Measurements from ENCODE around the gene HEG1.

The HEG1 gene

DNA sequence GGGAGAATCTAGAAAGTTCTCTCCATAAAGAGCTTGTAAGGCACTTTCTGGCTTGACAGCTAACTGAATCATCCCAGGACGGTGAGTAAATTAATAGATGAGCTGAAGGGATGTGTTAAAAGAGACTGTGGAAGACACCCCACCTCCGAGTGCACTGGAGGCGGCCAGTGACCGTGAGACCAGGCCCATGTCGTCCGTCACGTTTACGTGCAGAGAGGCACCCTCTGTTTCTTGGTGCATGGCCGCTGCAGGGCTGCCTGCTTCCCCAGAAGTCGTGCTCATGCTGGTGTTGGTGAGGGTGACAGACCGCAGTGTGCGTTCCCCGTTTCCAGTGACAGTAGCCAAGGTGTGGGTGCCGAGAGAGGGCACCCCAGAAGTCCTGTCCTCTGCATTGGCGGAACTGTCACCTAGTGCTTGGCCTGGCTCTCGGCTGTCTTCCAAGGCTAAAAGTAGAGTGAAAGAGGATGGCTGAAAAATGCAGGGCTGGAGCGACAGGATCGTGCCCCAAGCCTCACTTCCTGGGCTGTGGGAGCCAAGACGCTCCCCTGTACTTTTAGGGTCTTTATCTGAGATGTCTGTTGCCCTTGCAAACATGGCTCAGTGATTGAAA is 41.1 kb downstream of the HEG1 start:
- no peak for DNase-seq (ENCODE audit: low read depth)

DNA sequence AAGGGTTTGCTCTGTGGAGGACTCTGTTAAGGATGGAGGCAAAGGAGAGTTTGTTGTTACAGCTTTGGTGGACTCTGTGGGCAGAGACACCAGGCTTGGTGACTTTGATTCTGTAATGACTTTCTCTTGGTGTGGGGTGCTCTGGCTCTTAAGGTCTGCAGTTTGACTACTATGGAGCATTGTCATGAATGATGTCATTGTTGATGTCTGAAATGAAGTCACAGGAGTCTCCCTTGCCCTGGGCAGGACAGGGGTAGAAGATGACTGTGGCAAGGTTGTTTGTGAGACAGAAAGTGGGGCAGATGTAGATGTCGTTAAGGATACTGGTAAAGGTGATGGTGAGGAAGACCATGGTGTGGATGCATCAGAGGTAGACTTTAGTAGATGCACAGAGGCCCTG is 42.7 kb downstream of the HEG1 start:
- DNase-seq (ENCODE audit: low read depth), result no peak

DNA sequence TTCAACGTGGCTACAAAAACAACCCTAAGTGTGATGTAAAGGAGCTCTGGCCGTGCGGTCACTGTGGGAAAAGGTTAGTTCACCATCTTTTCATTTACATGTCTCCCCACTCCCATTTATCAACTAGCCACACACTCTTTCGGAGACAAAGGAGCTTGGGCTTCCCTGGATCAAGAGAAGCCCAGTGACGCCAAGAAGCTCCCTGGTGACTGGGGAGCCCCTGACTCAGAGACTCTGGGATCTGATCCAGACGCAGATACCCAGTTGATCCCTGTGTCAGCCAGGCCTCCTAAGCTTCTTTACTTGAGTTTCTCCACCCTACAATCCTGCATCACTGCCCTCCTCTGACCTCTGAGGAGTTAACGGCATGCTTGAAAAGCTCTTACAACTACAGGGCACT is 43.9 kb downstream of the HEG1 start:
- no peak for DNase-seq (ENCODE audit: low read depth)

DNA sequence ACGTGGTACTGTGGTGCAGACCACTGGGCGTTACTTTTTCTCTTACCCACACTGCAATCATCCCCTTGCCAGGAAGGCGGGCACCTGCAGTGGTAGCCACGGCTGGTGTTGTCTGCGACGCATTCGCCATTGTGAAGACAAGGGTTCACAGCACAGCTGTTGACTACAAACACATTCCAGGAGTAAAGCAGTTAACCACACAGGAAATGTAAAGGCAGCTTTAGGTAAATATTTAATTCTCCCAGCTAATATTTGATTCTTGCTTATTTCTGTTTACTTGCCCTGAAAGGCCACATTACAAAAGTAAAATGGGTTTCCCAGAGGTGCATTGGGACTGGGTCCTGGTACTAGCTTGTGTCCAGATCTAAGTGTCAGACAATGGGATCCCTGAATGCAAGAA is 45.4 kb downstream of the HEG1 start:
- DNase-seq (ENCODE audit: low read depth), result no peak

DNA sequence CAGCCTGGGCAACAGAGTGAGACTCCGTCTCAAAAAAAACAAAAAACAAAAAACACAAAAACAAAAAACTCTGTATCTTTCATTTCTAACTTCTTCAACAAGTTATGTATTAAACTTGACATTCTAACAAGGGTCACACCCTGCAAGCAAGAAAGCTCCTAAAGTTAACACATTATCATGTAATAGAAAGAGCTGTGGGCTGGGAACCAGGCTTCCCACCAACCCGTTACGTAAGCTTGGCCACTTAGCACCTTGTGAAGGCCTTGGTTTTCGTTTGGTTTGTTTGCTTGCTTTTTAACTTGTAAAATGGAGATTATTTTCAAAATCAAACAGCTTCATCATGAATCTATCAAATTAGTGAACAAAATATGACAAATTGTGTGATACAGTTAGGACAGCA is 47.0 kb downstream of the HEG1 start:
- DNase-seq (ENCODE audit: low read depth), result no peak

DNA sequence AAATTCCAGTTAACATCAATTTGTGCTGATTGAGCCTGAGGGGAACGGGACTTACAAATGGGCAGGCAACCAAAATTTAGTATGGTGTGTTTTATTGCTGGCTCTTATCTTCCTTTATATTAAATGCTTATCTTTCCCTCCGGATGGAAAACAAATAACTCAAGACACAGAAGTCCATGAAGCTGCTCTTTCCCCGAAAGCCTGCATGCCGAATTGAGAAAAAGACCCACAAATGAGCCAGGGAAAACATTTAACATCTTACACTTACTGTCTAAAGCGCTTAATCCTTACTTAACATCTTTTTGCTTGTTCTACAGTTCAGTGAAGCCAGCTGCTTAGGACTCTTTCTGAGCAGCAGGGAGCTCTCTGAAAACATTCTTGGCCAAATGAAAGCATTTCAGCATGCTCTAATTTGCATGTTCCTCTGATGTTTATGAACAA is 49.5 kb downstream of the HEG1 start:
- no peak for DNase-seq (ENCODE audit: low read depth)

DNA sequence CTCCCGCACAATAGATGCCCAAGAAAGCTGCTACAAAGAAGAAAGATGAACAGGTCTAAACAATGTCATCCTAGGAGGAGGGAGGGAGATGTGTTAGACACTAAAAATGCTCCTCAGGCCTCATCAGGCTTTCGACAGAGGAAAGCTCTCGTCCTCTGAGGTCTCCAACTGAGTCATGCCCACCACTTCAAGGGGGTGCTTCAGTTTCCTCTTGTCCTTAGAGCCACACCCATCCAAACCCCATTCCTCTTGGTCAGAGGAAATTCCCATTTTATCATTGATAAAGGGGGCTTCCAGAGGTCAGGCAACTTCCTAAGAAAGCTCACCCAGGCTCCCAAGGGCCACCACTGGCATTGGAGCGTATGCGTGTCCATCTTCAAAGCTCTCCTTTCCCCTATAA is 50.1 kb downstream of the HEG1 start:
- DNase-seq (ENCODE audit: low read depth), result no peak

DNA sequence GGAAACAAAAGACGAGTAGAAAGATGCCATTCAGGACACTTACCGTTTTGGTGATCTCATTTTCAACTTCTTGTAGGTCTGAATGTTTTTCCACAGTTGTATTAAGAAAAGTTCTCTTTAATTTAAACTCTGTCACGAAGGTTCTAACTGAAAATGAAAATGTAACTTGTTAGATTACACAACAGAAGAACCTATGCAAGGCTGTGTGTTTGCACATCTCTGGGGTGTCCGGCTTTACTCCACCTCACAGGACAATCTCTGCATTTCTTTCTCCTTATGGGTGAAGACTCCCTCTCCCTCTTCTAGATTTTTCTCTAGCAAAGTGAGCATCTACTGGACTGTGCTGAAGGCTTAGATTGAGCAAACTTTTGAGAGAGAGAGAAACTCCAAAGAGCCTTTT is 50.6 kb downstream of the HEG1 start:
- no peak for DNase-seq (ENCODE audit: low read depth)

DNA sequence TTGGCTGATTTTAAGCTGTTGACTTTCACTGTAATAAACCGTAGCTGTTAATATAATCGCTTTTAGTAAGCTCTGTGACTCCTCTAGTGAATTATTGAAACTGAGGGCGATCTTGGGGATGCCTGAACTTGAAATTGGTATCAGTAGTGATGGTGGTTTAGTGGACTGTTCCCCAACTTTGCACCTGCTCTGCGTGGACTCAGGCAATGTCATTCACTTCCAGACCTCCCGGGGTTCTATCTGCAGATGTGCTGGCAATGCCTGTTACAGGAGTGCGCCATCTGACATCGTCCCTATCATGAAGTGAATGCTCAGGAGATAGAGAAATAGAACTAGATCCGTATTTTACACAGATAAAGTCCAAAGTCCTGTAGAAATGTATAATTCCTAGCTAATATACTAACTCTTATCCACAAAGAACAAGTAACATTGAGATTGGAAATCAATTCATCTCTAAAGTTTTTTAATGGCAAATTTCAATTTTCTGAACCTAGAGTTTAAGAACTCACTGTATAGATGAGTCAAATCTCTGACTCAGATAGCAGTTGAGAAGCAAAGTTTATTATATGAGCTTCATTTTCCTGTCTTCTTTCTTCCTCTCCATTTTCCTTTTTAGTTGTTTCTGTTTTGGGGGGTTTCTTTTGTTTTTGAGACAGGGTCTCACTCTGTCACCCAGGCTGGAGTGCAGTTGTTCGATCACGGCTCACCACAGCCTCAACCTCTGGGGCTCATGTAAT is 51.8 kb downstream of the HEG1 start:
- no peak for DNase-seq (ENCODE audit: low read depth)

DNA sequence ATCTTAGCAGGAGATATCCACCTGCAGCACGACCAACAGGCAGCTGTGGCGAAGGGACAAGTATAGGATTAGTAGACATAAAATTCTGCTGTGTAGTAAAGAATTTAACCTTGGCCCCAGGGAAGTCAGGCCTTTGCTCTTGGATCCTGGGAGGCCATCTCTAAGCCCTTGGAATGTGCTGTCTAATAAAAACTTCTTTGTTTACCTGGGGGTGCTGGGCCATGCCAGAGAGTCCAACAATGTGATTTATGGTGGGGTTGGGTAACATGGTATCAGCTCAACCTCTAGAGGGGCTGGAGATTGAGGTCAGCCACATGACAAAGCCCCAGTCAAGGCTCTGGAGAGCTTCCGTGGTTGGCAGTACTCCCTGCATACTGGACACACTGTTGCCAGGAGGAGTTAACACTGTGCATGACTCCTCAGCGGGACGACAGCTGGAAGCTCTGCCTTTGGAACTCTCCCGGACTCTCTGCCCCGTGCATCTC is 52.4 kb downstream of the HEG1 start:
- DNase-seq (ENCODE audit: low read depth), result no peak

DNA sequence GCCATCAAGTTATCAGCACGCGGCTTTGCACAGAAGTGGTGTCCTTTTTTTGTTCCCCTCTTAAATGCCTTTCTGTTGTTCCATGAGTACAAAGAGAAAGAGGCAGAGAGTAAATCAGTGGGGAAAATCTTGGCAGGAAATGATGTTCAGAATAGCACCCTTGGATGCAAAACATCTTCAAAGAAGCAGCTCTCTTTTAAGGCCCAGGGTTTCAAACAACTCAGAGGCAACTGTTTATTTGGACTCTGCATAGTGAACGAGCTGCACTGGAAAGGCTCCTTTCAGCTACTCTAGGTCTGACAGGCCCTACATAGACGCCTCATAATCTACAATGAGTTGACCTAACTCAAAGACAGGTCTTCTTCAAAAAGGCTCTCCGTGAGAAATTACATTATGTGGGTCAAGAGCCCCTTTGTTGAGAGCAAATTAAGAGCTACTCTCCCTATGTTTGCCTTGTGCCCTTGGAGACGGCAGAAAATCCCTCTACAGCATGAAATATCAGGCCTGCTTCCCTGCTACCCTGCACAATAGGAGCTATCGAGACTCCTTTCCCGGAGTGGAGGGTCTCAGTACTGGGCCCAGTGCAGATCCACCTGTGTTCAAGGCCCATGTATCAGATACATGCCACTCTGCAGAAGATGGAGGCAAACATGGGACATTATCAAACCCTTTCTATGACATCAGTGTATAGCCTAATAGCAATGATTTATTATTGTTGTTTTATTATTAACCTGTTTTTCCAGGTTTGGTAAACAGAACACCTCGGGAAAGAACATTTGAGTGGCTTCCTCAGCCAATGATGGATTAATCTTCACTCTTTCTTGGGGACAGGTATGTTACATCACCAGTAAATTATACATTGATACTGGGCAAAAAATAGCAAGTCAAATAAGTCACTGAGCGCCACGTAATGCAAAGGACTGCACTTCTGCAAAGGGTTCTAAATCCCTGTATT is 53.1 kb downstream of the HEG1 start:
- no peak for DNase-seq (ENCODE audit: low read depth)

DNA sequence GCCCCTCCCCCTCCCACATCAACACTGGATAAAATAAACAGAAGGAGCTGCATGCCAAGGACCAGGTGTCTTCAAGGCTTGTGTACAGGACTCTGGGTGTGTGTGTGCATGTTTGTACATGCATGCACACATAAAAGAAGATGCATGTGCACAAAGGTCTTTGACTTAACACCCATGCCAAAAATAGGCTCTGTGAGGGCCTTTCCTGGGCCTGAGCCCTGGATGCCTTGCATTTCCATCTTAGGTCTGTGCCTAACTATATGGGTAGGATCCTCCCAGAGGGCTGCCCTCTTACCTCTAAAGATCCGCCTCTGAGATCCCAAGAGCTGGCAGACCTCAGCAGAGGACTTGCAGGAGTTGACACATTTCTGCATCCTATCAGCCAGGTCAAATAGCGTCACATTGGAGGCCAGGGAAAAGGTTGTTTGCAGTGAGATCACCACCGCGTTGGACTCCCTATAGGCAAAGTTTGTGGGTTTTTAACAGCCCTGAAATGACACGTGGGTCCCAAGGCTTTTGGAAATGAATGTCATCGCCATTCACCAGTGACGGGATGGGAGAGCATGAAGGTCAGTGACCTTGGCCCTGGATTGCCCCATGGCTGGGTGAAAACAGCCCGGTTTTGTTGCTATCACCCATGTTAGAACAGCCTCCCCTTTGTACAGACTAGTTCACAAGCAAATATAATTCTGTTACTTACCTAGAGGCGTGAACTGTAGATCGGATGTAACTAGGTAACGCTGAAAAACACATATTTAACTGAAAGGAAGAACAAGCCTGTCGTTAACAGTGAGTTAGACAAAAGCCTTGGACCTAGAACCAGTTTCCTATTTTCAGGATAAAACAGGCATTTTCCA is 54.0 kb downstream of the HEG1 start:
- no peak for DNase-seq (ENCODE audit: low read depth)

DNA sequence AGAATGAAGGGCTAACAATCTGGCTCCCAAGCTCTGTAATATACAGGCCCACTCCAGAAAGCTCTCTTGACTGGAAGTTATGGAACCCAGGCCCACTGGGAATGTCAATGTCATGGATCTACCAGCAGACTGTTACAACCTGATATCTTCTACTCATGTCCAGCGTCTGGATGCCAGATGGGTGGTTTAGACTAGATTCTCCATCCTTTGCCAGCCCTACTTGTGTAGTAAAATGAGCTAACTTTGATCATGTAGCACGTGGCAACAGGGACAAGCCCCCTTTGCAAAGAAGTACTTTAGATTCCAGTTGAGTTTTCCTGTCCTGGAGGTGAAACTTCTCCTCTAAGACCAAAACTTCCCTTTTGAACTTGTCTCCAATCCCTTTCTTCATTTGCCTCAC is 55.1 kb downstream of the HEG1 start:
- no peak for DNase-seq (ENCODE audit: low read depth)

DNA sequence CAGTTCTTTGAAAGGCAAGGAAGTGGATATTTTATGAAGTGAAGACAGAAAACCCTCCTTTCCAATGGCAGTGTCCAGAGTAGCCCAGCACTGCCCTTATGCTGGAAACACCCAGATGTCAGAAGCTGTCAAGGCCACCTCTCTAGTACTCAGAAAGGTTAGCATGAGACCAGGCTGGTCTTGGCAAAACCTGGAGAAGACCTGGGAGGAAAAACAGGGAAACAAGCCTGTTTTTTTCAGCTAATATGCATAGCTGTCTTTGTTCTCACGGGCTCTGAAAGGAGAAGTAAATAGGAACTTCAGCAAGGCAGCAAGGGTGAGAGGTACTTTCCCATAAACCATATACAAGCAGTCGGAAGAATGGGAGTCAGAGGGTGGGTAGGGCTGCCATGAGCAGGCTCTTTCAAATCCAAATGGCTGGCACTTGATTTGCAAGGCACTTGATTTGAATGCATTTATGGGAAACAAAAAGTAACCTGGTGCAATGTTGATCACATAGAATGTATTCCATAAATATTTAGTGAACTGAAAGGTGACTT is 55.8 kb downstream of the HEG1 start:
- DNase-seq (ENCODE audit: low read depth), result no peak

DNA sequence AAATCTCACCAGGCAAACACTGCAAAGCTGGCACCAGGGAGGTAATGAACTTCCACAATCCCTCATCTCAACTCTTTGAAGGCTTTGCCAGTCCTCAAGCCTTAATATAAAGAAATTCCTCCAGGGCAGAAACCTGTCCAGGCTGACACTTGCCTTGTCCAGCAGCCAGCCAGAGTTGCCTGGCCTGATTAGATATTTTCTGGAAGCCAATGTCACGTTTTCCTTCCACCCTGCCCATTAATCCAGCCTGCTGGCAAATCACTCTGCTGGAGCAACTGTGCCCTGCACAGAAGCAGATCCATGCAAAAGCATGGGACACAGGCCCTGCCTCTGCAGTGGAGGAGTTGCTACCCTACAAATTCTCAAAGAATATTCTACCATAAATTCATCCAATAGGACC is 56.5 kb downstream of the HEG1 start:
- no peak for DNase-seq (ENCODE audit: low read depth)

DNA sequence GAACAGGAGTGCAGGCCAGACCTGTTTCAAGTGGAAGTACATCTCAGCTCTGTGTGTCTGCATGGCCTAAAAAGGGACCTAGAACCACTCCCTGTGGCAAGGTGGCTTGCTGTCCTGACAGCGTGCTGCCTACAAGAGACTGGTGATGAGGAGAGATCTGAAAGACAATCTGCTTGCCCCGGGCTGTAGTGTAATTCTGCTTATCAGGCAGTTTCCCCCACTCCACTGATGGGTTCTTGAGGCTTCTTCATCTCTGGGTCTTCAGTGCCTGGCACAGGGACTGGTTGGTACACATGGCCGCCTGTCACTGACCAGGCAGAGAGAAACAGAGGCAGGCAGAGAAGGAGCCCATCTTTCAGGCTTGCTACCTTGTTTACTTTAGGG is 57.6 kb downstream of the HEG1 start:
- DNase-seq (ENCODE audit: low read depth), result no peak

DNA sequence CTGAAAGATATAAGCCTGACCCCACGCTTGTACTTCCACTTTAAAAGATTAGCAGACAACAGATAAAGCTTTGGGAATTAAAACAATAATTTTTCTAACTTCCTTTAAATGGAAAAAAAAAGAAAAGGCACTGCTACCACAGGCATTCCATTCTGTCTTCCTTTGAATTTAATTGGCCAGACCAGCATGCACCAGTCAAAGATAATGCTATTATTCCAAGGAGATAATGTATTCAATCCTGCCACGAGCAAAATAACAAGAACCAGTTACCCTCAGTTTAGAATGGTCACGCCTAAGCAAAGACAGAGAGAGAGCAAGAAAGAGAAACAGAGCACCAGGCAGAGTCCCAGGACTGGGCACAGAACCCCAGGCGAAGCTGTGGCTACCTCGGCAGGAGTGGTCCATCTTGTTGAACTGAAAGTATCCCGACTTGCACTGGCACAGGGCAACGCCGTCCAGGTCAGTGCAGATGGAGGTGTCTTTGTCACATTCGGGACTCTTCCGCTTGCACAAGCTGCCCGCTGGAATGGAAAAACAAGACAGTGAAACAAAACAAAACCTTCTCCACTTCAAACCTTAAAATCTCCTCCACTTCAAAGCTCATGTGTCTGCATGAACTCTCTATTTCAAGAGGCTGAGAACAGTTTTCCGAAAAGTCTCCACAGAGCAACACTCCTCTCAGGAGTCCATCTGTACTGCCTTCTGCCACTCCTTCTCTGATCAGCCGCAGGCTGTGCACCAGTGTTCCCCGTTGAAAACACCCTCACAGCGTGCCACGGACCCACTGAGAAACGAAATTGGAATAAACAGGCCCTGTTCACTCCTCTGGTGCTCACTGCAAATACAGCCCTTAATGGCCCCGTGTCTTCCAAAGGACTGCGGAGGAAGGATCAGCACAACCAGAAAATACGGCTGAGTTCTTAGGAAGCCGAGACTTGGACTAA is 58.2 kb downstream of the HEG1 start:
- no peak for DNase-seq (ENCODE audit: low read depth)

DNA sequence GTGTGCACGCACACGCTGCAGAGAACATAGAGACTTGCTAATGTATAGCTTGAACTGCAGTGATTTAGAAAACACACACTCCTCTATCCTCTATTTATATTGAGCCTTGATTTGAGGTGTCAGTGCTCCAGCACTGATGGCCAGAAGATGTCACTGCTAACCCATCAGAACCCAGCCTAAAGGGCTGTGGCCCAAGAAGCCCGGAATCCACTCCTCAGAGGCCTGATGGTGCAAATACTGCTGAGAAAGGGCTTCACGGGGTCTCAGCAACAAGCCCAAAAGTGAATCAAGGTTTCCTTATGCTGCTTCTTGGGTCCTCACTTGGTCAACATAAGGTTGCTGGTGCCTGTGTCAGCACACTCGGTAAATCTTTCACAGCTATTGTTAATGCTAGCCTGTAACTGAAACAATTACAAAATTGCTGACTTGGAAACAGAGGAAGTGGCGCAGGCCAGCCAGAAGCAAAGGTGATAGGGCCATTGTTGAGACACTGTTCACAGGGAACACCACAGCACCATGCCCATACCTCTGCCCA is 60.3 kb downstream of the HEG1 start:
- peak; percentile 25 for DNase-seq (ENCODE audit: low read depth)

DNA sequence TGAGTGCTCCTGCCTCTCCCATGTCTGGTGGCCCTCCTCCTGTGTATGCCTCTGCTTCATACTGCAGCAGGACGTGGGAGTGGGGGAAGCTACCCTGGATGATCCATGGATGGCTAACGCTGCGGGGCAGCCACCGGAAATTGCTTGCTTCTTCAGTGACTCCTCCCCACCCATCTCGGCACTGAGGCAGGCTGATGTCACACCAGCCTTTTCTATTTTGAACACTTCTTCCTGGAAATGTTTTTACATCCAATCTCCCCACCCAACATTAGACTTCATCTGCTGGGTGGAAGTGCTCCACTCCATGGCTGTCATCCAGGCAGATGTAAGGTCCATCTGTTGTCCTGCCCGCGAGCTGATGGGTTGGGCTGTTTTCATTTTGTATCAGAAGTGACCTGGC is 62.3 kb downstream of the HEG1 start:
- DNase-seq (ENCODE audit: low read depth), result no peak

DNA sequence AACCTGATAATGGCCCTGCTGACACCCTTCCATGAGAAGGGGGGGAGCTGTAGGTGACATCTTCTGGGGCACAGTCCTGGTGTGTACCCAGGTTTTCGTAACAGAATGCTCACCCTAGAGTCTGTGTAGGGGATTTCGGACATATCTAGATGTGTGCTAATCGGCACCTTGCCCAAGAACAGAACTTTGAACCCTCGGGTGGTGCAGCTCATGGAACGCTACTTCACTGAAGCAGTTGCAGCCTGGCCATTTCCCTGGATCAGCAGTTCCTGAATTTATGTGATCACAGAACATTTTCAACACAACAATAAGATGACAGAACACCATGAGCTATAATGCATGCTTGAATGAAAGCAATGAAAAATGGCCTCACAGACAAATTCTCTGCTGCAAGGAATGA is 63.8 kb downstream of the HEG1 start:
- no peak for DNase-seq (ENCODE audit: low read depth)
